Stimulated activated CD4-positive, alpha-beta T cell treated with anti-CD3 and anti-CD28 coated beads, Interleukin-1b, Interleukin-23, amount 100 ng/mL, for 48 hours (primary cell): Measurements from ENCODE around the gene SPO11.

ENCODE experiments used
- DNase-seq: peaks from one replicate; pipeline ENCODE4 v3.0.0-alpha.2; 2020

The SPO11 gene

DNA sequence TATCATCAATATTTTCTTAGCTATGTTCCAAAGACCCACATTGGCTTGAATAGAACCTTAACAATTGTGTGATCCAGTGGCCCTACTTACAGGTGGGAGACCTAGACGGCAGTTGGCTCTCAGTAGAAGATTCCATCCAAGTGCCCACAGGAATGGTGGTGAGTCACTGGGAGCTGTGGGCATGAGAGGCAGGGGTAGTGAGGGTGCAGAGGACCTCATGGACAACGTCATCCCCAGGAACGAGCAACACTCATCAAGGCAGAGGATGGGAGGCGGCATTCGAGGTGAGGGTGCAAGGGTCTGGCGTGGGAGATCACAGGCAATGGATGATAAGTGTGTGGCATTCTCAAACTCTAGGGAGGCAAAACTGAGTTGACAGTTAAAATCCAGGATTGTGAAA lies 17.5 kb upstream of the SPO11 start:
- DNase-seq, result no peak

DNA sequence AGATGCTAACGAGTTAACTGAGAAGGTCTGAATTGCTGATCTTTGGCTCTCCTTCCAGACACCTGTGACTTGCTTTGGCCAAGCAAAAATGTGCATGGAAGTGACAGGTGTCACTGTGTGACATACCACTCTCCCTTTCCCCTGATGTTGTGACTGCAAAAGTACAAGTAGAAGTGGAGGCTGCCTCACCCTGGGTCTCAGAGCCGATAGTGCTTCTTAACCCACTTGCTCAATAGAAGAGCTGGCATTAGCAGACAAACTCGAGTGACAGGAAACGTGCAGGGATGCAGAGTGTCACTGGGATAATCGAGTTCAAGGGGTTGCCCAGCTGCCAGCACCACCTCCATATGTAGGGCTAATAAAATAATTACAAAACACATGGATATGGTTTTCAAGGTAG lies 16.4 kb upstream of the SPO11 start:
- no peak for DNase-seq

DNA sequence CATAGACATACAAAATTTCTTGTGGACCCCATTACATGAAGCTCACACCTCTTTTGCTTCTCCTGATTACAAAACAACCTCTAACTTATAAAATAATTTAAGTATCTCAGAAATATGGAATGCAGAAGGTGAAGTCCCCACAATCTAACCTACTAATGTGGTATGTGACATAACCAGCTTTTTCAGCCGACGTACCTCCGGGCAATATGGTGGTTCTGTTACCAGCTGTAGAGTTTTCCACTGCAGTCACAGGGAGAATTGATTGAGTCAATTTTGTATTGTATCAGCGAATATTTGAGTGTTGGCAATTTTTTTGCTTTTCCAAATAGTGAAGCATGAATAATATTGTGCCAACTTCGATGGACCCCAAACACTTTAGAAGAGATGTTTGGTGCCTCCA lies 15.7 kb upstream of the SPO11 start:
- DNase-seq, result no peak

- no peak for DNase-seq
These were observed 14.3 kb upstream of the SPO11 start for GRCh38 chr20:57315083-57315975.

DNA sequence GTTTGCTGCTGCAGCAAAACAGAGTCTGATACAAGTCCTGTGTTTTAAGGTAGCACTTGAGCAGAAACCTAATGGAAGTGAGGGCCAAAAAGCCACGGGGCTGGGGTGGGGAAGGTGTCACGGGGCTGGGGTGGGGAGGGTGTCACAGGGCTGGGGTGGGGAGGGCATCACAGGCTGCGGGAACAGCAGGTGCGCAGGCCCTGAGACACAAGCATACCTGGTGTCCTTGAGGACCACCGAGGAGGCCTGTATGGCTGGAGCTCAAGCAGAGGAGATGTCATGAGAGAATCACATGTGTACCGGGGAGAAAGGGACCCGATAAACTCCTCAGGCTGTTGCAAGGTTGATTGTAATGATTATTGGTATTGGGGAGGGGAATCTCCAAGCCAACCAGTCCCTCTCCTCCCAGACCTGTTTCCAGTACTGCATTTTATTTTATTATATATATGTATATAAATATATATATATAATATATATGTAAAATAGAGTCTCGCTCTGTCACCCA lies 13.6 kb upstream of the SPO11 start:
- no peak for DNase-seq

GRCh38 chr20:57316795-57317201 lies 12.8 kb upstream of the SPO11 start:
- no peak for DNase-seq

DNA sequence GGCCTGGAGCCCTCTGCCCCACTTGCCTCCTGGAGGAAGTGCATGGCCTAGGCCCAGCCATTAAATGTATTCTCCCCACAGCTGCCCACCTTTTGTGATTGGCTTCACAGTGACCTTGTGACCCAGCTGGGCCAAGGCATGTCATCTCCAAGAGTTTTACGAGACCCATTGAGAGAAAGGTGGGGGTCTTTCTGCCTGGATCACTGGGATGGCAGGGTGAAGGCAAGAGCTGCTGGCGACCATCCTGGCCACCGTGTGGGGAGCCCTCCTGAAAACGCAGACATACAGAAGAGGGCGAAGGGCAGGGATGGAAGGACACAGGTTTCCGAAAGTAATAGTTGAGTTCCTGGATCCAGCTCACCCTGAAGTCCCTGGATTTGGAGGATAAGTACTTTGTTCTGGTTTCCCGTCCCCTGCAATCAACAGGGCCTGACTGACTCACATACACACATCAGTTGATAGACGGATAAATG lies 12.3 kb upstream of the SPO11 start:
- DNase-seq, result no peak

- DNase-seq, result no peak
These were observed 11.7 kb upstream of the SPO11 start for GRCh38 chr20:57317789-57318371.

DNA sequence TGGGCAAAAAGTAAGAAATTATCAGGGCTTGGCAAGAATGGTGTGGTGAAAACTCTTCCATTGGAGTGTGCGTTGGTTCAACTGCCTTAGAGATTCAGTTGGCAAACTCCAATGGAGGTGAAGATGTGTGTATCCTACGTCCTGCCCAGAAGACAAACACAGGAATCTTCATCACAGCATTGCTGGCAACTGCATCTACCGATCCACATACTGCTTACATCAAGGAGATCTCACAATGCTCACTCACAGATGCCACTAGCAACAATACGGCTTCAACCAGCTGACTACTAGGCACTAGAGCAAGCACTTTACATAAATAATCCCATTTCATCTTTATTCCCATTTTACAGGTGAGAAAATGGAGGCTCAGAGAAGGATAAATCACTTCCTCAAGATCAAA lies 10.0 kb upstream of the SPO11 start:
- DNase-seq, result no peak

GRCh38 chr20:57320358-57320757 lies 9.2 kb upstream of the SPO11 start:
- no peak for DNase-seq

DNA sequence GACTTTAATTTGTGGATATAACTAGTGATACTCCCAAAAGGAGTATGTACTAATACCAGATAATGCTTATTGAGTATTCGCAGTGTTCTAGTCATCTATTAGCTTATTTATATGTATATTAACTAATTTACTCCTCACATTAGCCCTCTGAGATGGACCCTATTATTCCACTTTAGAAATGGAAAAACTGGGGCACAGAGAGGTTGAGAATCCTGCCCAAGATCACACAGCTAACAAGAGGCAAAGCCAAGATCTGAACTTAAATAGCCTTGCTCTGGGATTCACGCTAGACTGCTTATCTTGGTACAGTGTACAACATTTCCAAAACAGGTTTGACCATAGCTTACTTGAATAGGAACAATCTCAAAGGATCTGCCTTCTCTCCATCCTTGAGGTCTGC lies 8.5 kb upstream of the SPO11 start:
- no peak for DNase-seq

GRCh38 chr20:57322476-57322875 lies 7.1 kb upstream of the SPO11 start:
- no peak for DNase-seq

DNA sequence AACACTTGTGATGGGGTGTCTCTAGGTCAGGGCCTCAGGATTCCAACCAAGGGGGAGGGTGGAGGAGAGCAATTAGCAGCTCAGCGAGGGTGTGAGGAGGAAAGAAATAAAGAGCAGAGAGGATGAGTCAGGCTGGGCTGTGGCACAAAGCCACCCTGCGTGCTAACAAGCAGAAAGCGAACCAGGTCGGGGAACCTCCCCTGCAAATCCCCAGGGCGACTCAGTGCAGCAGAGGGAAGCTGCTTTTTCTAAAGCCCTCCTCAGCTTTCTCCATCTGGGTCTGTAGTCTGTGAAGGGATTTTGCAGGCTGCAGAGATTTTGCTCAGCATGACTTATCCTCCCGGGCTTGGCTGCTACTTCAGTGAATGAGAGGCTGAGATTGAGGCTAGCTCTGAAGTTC lies 6.6 kb upstream of the SPO11 start:
- no peak for DNase-seq

DNA sequence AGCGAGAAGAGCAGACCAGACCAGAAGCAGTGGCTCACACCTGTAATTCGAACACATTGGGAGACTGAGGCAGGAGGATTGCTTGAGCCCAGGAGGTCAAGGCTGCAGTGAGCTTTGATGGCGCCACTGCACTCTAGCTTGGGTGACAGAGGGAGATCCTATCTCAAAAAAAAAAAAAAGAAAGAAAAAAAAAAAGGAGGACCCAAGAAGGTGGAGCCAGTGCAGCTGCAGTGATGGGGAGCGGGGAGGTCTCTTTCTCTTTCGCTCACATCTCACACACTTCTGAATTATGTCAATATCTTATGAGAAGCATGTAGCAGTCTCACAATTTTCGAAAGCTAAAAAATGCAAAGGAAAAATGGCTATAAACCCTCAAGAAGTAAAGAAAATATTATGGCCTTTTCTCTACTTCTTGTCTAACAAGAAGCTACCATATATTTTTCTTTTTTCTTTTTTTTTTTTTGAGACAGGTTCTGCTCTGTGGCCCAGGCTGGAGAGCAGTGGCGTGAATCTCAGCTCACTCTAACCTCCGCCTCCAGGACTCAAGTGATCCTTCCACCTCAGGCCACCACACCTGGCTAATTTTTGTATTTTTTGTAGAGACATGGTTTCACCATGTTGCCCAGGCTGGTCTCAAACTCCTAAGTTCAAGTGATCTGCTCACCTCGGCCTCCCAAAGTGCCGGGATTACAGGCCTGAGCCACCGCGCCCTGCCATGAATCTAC lies 3.8 kb upstream of the SPO11 start:
- no peak for DNase-seq

GRCh38 chr20:57326667-57327455 lies 2.7 kb upstream of the SPO11 start:
- no peak for DNase-seq

- no peak for DNase-seq
These were observed 1.8 kb upstream of the SPO11 start for GRCh38 chr20:57327820-57328219.

DNA sequence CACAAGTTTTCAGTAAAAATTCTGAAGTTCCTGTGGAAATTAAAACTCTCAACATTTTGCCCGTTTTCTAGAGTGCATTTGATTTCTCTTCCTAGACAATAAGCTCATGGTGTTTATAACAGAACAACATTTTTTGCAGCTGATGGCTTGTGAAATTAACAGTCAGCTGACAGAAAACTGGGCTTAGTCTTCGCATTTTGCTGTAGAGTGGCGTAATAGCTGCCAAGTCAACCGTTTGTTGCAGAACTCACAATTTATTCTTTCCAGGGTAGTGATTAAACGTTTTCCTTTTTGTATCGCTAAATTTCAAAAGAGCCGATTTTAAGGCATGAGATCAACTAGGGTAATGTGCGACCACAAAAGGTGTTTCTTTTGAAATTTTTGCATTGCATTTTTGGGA lies 1.4 kb downstream of the SPO11 start:
- DNase-seq, result no peak

- no peak for DNase-seq
These were observed 2.8 kb downstream of the SPO11 start for GRCh38 chr20:57332105-57333089.

DNA sequence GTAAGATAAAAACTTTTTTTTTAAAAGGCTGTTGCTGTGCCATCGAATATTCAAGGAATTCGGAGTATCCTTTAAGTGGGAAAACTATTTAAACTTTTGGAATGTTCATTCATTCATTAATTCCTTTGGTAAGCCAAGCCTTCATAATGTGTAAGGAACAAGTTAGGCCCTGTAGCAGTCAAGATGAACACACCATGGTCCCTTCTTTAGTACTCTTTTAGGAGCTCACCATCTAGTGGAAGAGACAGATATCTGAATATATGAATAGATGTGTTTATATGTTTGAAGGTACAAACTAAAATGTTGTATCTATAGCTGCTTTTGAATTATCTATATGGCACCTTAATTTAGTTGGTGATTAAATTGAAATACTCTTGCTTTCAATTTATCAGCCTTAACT lies 5.8 kb downstream of the SPO11 start:
- DNase-seq, result no peak

GRCh38 chr20:57341663-57342062 lies 12.1 kb downstream of the SPO11 start:
- DNase-seq, result no peak

DNA sequence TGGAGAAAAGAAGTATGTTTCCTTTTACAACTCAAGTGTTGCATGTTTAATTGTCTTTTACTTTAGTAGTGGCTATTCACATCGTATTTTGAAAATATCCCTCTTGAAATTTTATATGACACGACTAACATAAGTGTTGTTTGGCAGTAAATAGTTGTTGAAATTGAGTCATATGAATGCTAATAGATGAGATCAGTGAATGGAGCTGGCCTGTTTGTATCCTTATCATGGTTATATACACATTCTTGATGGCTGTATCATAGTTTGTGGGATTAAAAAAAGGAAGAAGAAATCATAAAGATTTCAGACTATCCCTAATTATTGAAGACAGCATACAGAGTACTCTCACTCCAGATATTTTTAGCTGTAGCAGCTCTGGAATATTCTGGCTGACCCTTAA lies 13.2 kb downstream of the SPO11 start:
- no peak for DNase-seq

DNA sequence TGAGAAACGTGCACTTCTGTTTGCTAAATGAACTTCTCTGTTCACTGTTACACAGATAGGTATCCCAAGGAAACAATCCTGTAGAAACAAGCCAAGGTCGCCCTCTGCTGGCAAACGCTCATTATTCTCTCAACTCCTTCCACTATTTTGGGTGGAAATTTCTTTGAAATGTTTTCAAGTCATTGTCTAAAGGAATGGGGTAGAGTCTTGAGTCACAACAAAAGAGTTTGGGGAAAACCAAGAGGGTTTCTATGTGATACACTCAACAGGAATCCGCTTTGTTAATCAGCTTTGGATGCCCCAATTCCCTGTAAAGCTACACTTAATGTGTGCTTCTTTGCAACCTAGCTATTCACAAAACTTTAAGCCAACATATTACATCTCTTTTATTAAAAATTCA lies 16.9 kb downstream of the SPO11 start:
- DNase-seq, result peak; percentile 67
